Loucy (cell line): Measurements from ENCODE around the gene MOGAT1.

Experiments
- H2AFZ ChIP-seq: fragments of 200-600 bp; sonication (generic); 2 replicates; pipeline ENCODE4 v1.6.0; 2016; ENCODE audit warnings: antibody characterized with exemption, mild to moderate bottlenecking, low read length, moderate library complexity
- H3F3A ChIP-seq: fragments of 200-600 bp; 2 replicates; pipeline ENCODE4 v1.6.0; 2016; ENCODE audit warnings: antibody characterized with exemption, low read depth, mild to moderate bottlenecking
- H3K27me3 ChIP-seq: fragments of 200-600 bp; sonication (generic); 2 replicates; pipeline ENCODE4 v1.6.1; 2014; ENCODE audit warnings: low read length, mild to moderate bottlenecking; ENCODE audit not compliant: insufficient read depth, poor library complexity, severe bottlenecking
- H3K36me3 ChIP-seq: fragments of 200-600 bp; sonication (generic); 2 replicates; pipeline ENCODE4 v1.6.1; 2016; ENCODE audit warnings: low read length; ENCODE audit not compliant: insufficient read depth
- H3K4me1 ChIP-seq: fragments of 200-600 bp; sonication (generic); 2 replicates; pipeline ENCODE4 v1.5.1; 2014; ENCODE audit warnings: low read length, mild to moderate bottlenecking; ENCODE audit not compliant: insufficient read depth, poor library complexity, severe bottlenecking
- H3K4me2 ChIP-seq: fragments of 200-600 bp; sonication (generic); 2 replicates; pipeline ENCODE4 v1.6.0; 2014; ENCODE audit warnings: antibody characterized with exemption, low read length, low read depth, mild to moderate bottlenecking; ENCODE audit not compliant: poor library complexity, severe bottlenecking
- H3K4me3 ChIP-seq: fragments of 200-600 bp; sonication (generic); 2 replicates; pipeline ENCODE4 v1.5.1; 2014; ENCODE audit warnings: low read length, mild to moderate bottlenecking, mixed read lengths; ENCODE audit not compliant: poor library complexity, severe bottlenecking
- H3K79me2 ChIP-seq: fragments of 200-600 bp; sonication (generic); 2 replicates; pipeline ENCODE4 v1.6.1; 2014; ENCODE audit warnings: low read length; ENCODE audit not compliant: insufficient read depth
- H3K9ac ChIP-seq: fragments of 200-600 bp; sonication (generic); 2 replicates; pipeline ENCODE4 v1.6.0; 2014; ENCODE audit warnings: mild to moderate bottlenecking, low read depth, low read length, moderate library complexity; ENCODE audit not compliant: poor library complexity, severe bottlenecking
- H3K9me2 ChIP-seq: fragments of 200-600 bp; sonication (generic); replicated peaks from 2 replicates; pipeline ENCODE4 v1.6.1; 2016; ENCODE audit warnings: low read depth, low read length, mixed read lengths
- H3K9me3 ChIP-seq: fragments of 200-600 bp; sonication (generic); 2 replicates; pipeline ENCODE4 v1.6.1; 2014; ENCODE audit warnings: mild to moderate bottlenecking, antibody characterized with exemption, low read length, low read depth; ENCODE audit not compliant: insufficient read depth
- H4K20me1 ChIP-seq: fragments of 200-600 bp; sonication (generic); 2 replicates; pipeline ENCODE4 v1.6.0; 2014; ENCODE audit warnings: antibody characterized with exemption, low read length, mild to moderate bottlenecking; ENCODE audit not compliant: insufficient read depth, poor library complexity, severe bottlenecking
- EZH2phosphoT487 ChIP-seq: fragments of 200-600 bp; IDR thresholded peaks from 2 replicates; pipeline ENCODE4 v1.6.1; 2018; ENCODE audit warnings: antibody characterized with exemption, mild to moderate bottlenecking, moderate library complexity, borderline replicate concordance
- TF ChIP-seq, protein P1 (sequence below): fragments of 200-600 bp; sonication (generic); conservative IDR thresholded peaks from 2 replicates; pipeline ENCODE4 v1.5.1; 2014; ENCODE audit warnings: mild to moderate bottlenecking, antibody characterized with exemption, low read length

MOGAT1 gene

DNA sequence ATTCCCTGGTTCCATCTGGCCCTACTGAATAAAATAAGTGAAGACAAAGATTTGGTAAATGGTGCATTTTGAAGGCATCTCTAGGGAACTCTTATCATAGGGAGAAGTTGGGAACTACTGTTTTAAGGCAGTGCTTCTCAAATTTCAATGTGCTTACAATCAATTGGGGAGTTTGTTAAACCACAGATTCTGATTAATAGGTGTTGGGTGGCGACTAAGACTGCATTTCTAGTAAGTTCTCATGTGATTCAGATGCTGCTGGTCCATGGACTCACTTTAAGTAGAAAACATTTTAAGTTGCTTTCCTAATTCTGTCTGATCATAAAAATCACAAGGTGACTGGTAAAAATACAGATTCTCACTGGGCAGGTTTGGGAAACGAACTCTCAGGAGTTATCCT lies 30.1 kb upstream of the MOGAT1 start:
- no peak overlapping the region for H2AFZ ChIP-seq
- H4K20me1 ChIP-seq: no peaks in the 10 kb centered on the region
- H3K4me3 ChIP-seq: no peak overlapping the region
- H3K36me3 ChIP-seq: peaks cover 39% of the 10 kb centered on the region; the same call in 1 of the 2 replicates
- no peaks in the 10 kb centered on the region for H3K27me3 ChIP-seq
- no peak overlapping the region for H3K9ac ChIP-seq
- no peaks in the 10 kb centered on the region for H3K9me3 ChIP-seq
- peaks cover 4% of the 10 kb centered on the region for H3K4me1 ChIP-seq
- H3K4me2 ChIP-seq: no peak overlapping the region
- H3F3A ChIP-seq: no peaks in the 10 kb centered on the region
- no peaks in the 10 kb centered on the region for H3K9me2 ChIP-seq
- no peaks in the 10 kb centered on the region for H3K79me2 ChIP-seq
- TF ChIP-seq EZH2phosphoT487: no peak
- TF ChIP-seq, protein P1, sequence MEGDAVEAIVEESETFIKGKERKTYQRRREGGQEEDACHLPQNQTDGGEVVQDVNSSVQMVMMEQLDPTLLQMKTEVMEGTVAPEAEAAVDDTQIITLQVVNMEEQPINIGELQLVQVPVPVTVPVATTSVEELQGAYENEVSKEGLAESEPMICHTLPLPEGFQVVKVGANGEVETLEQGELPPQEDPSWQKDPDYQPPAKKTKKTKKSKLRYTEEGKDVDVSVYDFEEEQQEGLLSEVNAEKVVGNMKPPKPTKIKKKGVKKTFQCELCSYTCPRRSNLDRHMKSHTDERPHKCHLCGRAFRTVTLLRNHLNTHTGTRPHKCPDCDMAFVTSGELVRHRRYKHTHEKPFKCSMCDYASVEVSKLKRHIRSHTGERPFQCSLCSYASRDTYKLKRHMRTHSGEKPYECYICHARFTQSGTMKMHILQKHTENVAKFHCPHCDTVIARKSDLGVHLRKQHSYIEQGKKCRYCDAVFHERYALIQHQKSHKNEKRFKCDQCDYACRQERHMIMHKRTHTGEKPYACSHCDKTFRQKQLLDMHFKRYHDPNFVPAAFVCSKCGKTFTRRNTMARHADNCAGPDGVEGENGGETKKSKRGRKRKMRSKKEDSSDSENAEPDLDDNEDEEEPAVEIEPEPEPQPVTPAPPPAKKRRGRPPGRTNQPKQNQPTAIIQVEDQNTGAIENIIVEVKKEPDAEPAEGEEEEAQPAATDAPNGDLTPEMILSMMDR: no peak

DNA sequence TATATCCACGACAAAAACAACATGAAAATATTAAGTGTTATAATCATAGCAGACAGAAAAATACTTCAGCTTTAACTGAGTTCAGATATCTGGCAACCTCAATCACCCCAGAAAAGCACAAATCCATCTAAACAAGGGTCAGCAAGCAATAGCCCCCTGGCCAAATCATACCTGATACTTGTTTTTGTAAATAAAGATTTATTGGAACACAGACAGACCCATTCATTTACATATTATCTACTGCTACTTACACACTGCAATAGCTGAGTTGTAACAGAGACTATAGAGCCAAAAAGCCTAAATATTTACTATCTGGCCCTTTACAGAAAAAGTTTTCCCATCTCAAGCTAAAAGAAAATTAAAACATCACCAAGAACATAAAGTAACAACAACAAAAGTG lies 28.3 kb upstream of the MOGAT1 start:
- no peaks in the 10 kb centered on the region for H3F3A ChIP-seq
- H3K4me2 ChIP-seq: no peak overlapping the region
- H3K9ac ChIP-seq: no peak overlapping the region
- no peaks in the 10 kb centered on the region for H3K4me1 ChIP-seq
- H2AFZ ChIP-seq: no peak overlapping the region
- no peaks in the 10 kb centered on the region for H4K20me1 ChIP-seq
- H3K27me3 ChIP-seq: no peaks in the 10 kb centered on the region
- TF ChIP-seq EZH2phosphoT487: no peak
- H3K36me3 ChIP-seq: peaks cover 33% of the 10 kb centered on the region; the same call in 1 of the 2 replicates
- no peak overlapping the region for H3K4me3 ChIP-seq
- no peaks in the 10 kb centered on the region for H3K79me2 ChIP-seq
- H3K9me2 ChIP-seq: no peaks in the 10 kb centered on the region
- no peaks in the 10 kb centered on the region for H3K9me3 ChIP-seq

DNA sequence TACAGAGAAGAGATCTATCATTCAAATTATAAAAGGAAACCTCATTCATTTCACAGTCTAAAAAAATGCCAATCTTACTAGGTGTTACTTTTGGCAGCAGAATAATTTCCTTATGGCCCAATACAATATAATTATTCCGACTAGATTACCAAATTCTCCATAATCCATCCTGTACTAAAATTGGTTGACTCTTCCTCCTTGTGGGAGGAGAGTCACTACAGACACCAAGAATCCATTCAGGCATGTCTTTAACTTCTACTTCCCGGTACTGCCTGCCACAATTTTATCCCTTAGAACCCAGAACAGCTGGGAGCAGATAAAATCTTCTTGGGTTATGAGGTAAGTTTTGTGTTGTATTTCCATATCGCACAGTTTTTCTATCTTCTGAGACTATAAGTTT lies 25.4 kb upstream of the MOGAT1 start:
- Histone ChIP-seq H3K36me3 (peaks cover 23% of the 10 kb centered on the region; the same call in 1 of the 2 replicates), H3K4me1 (peaks cover 1% of the 10 kb centered on the region), H3K9me2 (no peaks in the 10 kb centered on the region), H3F3A (no peaks in the 10 kb centered on the region), H3K27me3 (no peaks in the 10 kb centered on the region), H4K20me1 (no peaks in the 10 kb centered on the region), H3K79me2 (peaks cover 11% of the 10 kb centered on the region; the same call in 1 of the 2 replicates), H3K9me3 (no peaks in the 10 kb centered on the region), H2AFZ (no peak overlapping the region), H3K9ac (no peak overlapping the region), H3K4me3 (no peak overlapping the region), H3K4me2 (no peak overlapping the region)
- TF ChIP-seq EZH2phosphoT487: no peak
- TF ChIP-seq, protein P1: no peak

DNA sequence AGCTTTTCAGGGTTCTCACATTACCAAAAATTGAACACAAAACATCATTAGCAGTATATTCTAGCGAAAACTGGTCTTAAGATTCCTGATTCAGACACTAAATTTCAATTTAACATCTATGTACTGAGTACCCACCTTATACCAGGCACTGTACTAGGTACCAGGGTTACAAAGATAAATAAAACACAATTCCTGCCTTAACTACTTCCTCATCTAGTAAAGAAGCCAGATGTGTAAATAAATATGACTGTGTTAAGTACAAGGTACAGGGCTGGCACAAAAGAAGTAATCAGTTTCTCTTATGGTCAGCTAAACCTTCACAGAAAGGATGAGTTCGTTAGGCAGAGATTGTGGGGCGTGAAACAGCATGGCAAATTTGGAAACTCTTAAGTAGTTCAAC lies 21.7 kb upstream of the MOGAT1 start:
- H4K20me1 ChIP-seq: peaks cover 8% of the 10 kb centered on the region
- H3K4me3 ChIP-seq: no peak overlapping the region
- no peaks in the 10 kb centered on the region for H3K27me3 ChIP-seq
- no peak overlapping the region for H2AFZ ChIP-seq
- no peaks in the 10 kb centered on the region for H3K9me2 ChIP-seq
- no peak overlapping the region for H3K9ac ChIP-seq
- 0 out of 2 replicates have a peak, but pooled peaks cover 4% of the 10 kb centered on the region for H3F3A ChIP-seq
- TF ChIP-seq, protein P1: no peak
- TF ChIP-seq EZH2phosphoT487: no peak
- H3K9me3 ChIP-seq: no peaks in the 10 kb centered on the region
- peaks cover 38% of the 10 kb centered on the region for H3K4me1 ChIP-seq
- H3K79me2 ChIP-seq: peaks cover 48% of the 10 kb centered on the region
- H3K4me2 ChIP-seq: no peak overlapping the region
- peaks cover 10% of the 10 kb centered on the region; the same call in 1 of the 2 replicates for H3K36me3 ChIP-seq
